WTC11 (cell line): ENCODE results near the gene GALNT5. TPM values are rescaled to one million over a fixed set of nuclear protein-coding genes. Genes with fewer than 3 reads are reported as not detected.

ENCODE experiments used
- ATAC-seq: fragments of 200-7000 bp; cut with Tn5 transposase; 2 replicates; pipeline ENCODE4 v1.10.0; 2021; ENCODE audit warnings: mild to moderate bottlenecking, moderate library complexity
- CTCF ChIA-PET: fragments of 300-600 bp; sonication (Branson Sonifier 250); formaldehyde crosslinking; loops from one replicate; lab custom pipeline; 2021; ENCODE audit warnings: antibody characterized with exemption; lab: Charles Lee
- POLR2A ChIA-PET: fragments of 350-600 bp; sonication (Branson Sonifier 250); formaldehyde crosslinking; loops from one replicate; lab custom pipeline; 2021; ENCODE audit warnings: antibody characterized with exemption; lab: Charles Lee
- DNase-seq: peaks from one replicate; pipeline ENCODE4 v3.0.0; 2021; ENCODE audit warnings: low spot score
- H3K27ac Mint-ChIP-seq: 2 replicates; pipeline ENCODE4 v1.8.0; 2021; ENCODE audit warnings: mixed read lengths
- H3K27me3 Mint-ChIP-seq: 2 replicates; pipeline ENCODE4 v1.8.0; 2021; ENCODE audit warnings: low read depth, mild to moderate bottlenecking, moderate library complexity, mixed read lengths
- H3K36me3 Mint-ChIP-seq: 2 replicates; pipeline ENCODE4 v1.8.0; 2021; ENCODE audit warnings: mixed read lengths
- H3K4me1 Mint-ChIP-seq: 2 replicates; pipeline ENCODE4 v1.8.0; 2022; ENCODE audit warnings: mixed read lengths
- H3K4me3 Mint-ChIP-seq: 2 replicates; pipeline ENCODE4 v1.8.0; 2021; ENCODE audit warnings: mild to moderate bottlenecking, moderate library complexity, mixed read lengths
- H3K9me3 Mint-ChIP-seq: 2 replicates; pipeline ENCODE4 v1.8.0; 2021; ENCODE audit warnings: mixed read lengths
- ARID4B ChIP-seq: sonication (generic); formaldehyde crosslinking; IDR thresholded peaks from 2 replicates; pipeline ENCODE4 v1.8.0; 2023; ENCODE audit warnings: missing genetic modification reagents, mild to moderate bottlenecking, borderline replicate concordance
- CREM ChIP-seq: sonication (generic); formaldehyde crosslinking; IDR thresholded peaks from 2 replicates; pipeline ENCODE4 v1.8.1; 2022; ENCODE audit warnings: mild to moderate bottlenecking, missing genetic modification reagents, moderate library complexity
- ELF4 ChIP-seq: sonication (generic); formaldehyde crosslinking; IDR thresholded peaks from 2 replicates; pipeline ENCODE4 v1.8.1; 2022; ENCODE audit warnings: low read depth, mild to moderate bottlenecking, moderate library complexity, missing genetic modification reagents
- EMX1 ChIP-seq: fragments of 250-450 bp; sonication (Bioruptor Pico); IDR thresholded peaks from 2 replicates; pipeline ENCODE4 v1.8.0; 2021; ENCODE audit warnings: mild to moderate bottlenecking
- ESRRA ChIP-seq: sonication (generic); formaldehyde crosslinking; IDR thresholded peaks from 2 replicates; pipeline ENCODE4 v1.8.1; 2022; ENCODE audit warnings: mild to moderate bottlenecking, missing genetic modification reagents, borderline replicate concordance
- ETV6 ChIP-seq: sonication (generic); formaldehyde crosslinking; IDR thresholded peaks from 2 replicates; pipeline ENCODE4 v1.8.1; 2022; ENCODE audit warnings: mild to moderate bottlenecking, missing genetic modification reagents
- HMGA2 ChIP-seq: fragments of 250-450 bp; sonication (Bioruptor Pico); IDR thresholded peaks from 2 replicates; pipeline ENCODE4 v1.4.0; 2021; ENCODE audit warnings: mild to moderate bottlenecking, moderate library complexity
- JUN ChIP-seq: sonication (generic); formaldehyde crosslinking; IDR thresholded peaks from 2 replicates; pipeline ENCODE4 v1.8.0; 2023; ENCODE audit warnings: mild to moderate bottlenecking, missing genetic modification reagents
- KAT7 ChIP-seq: sonication (generic); formaldehyde crosslinking; IDR thresholded peaks from 2 replicates; pipeline ENCODE4 v1.8.1; 2023; ENCODE audit warnings: missing genetic modification reagents, mild to moderate bottlenecking, borderline replicate concordance
- PREB ChIP-seq: sonication (generic); formaldehyde crosslinking; IDR thresholded peaks from 2 replicates; pipeline ENCODE4 v1.8.1; 2022; ENCODE audit warnings: mild to moderate bottlenecking, missing genetic modification reagents, moderate library complexity, borderline replicate concordance
- RORB ChIP-seq: fragments of 250-450 bp; sonication (Bioruptor Pico); IDR thresholded peaks from 2 replicates; pipeline ENCODE4 v1.9.0; 2021; ENCODE audit warnings: mild to moderate bottlenecking
- SMAD4 ChIP-seq: sonication (generic); formaldehyde crosslinking; IDR thresholded peaks from 2 replicates; pipeline ENCODE4 v1.8.0; 2022; ENCODE audit warnings: mild to moderate bottlenecking, missing genetic modification reagents
- SP1 ChIP-seq: sonication (generic); formaldehyde crosslinking; conservative IDR thresholded peaks from 2 replicates; pipeline ENCODE4 v1.8.1; 2022; ENCODE audit warnings: missing genetic modification reagents
- ZNF232 ChIP-seq: sonication (generic); formaldehyde crosslinking; IDR thresholded peaks from 2 replicates; pipeline ENCODE4 v1.8.0; 2022; ENCODE audit warnings: mild to moderate bottlenecking, missing genetic modification reagents
- ZNF317 ChIP-seq: sonication (generic); formaldehyde crosslinking; IDR thresholded peaks from 2 replicates; pipeline ENCODE4 v1.8.1; 2023; ENCODE audit warnings: low read depth, mild to moderate bottlenecking, moderate library complexity, missing genetic modification reagents, borderline replicate concordance
- ZNF396 ChIP-seq: fragments of 250-450 bp; sonication (Bioruptor Pico); IDR thresholded peaks from 2 replicates; pipeline ENCODE4 v1.8.0; 2021; ENCODE audit warnings: mild to moderate bottlenecking, moderate library complexity, borderline replicate concordance
- ZNF425 ChIP-seq: fragments of 250-450 bp; sonication (Bioruptor Pico); conservative IDR thresholded peaks from 2 replicates; pipeline ENCODE4 v1.9.0; 2021; ENCODE audit warnings: mild to moderate bottlenecking
- total RNA-seq: library from RNA; stranded (reverse); gene quantifications from 3 replicates; pipeline ENCODE4 v1.2.3, GENCODE V29; 2021
- TF ChIP-seq, protein P1 (sequence below): fragments of 250-450 bp; sonication (Bioruptor Pico); IDR thresholded peaks from 2 replicates; pipeline ENCODE4 v2.1.2; 2022; ENCODE audit warnings: mild to moderate bottlenecking, moderate library complexity
- TF ChIP-seq, protein P2 (sequence below): sonication (generic); formaldehyde crosslinking; IDR thresholded peaks from 2 replicates; pipeline ENCODE4 v1.8.1; 2023; ENCODE audit warnings: mild to moderate bottlenecking, missing genetic modification reagents
- TF ChIP-seq, protein P3 (sequence below): fragments of 250-450 bp; sonication (Bioruptor Pico); IDR thresholded peaks from 2 replicates; pipeline ENCODE4 v1.9.0; 2021; ENCODE audit warnings: mild to moderate bottlenecking

GALNT5 gene
- total RNA-seq, 1 experiment from 2014 or later = 0.17 TPM

DNA sequence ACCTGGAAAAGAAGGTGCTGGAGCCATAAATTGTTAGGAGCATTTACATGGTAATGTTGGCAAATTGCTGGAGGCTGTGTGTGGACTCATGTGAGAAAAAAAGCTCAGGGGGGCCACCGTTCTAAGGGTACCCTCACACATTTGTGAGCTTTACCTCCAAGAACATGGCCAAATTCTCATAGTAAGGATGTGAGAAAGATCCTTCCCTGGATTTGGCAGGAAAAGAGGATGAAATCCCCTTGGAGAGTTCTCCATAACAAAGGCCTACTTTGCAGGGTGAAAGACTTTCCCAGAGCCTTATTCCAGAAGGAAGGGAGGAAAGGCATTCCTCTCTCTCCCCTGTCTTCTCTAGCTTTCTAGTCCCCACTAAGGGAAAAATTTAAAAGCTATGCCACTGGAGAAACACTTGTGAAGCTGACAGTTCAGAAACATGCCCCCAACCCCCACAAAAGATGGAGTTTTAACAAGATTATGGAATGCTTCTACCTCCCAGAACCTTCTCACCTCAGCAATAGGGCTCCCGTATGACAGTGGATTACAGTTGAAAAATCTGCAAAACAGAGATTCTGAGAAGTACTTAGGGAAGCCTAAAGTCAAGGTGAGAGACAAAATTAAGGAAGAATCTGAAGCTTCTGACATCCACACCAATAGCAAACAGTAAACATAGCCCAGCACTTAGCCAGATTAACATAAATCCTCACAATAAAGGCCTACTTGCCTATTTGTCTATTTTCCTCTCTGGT lies 88.3 kb downstream of the GALNT5 start:
- DNase-seq (no peak), ATAC-seq (peak; percentile 98)
- H3K4me3 Mint-ChIP-seq = peak overlapping the region; percentile 1; the same call in 1 of the 2 replicates
- ChIA-PET CTCF (interaction anchor here (1.0 to 3.3 kb wide), 4 partner anchors 10 to 43 kb away, joined by 3 to 23 read pairs (median 12); partner anchors contain the start of gene ERMN), POLR2A (interaction anchor here (1.0 kb wide), 1 partner anchor 9 kb away, joined by 4 read pairs; no protein-coding TSS in a partner anchor)
- H3K36me3 Mint-ChIP-seq = peaks cover 53% of the 10 kb centered on the region
- H3K9me3 Mint-ChIP-seq = peaks cover 52% of the 10 kb centered on the region
- H3K27ac Mint-ChIP-seq = peak overlapping the region; percentile 87
- H3K27me3 Mint-ChIP-seq = peaks cover 10% of the 10 kb centered on the region; the same call in 1 of the 2 replicates
- TF ChIP-seq RORB (CRISPR knock-in tag) = no peak
- TF ChIP-seq EMX1 = no peak
- TF ChIP-seq, protein P1, sequence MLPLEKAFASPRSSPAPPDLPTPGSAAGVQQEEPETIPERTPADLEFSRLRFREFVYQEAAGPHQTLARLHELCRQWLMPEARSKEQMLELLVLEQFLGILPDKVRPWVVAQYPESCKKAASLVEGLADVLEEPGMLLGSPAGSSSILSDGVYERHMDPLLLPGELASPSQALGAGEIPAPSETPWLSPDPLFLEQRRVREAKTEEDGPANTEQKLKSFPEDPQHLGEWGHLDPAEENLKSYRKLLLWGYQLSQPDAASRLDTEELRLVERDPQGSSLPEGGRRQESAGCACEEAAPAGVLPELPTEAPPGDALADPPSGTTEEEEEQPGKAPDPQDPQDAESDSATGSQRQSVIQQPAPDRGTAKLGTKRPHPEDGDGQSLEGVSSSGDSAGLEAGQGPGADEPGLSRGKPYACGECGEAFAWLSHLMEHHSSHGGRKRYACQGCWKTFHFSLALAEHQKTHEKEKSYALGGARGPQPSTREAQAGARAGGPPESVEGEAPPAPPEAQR (CRISPR knock-in tag) = no peak
- no peak for TF ChIP-seq ARID4B (CRISPR knock-in tag)
- no peak for TF ChIP-seq PREB (CRISPR knock-in tag)
- TF ChIP-seq JUN (CRISPR knock-in tag) = no peak
- no peak for TF ChIP-seq ELF4 (CRISPR knock-in tag)
- no peak for TF ChIP-seq ETV6 (CRISPR knock-in tag)
- TF ChIP-seq HMGA2 (CRISPR knock-in tag) = no peak
- TF ChIP-seq CREM = no peak
- no peak for TF ChIP-seq ZNF232 (CRISPR knock-in tag)
- no peak for TF ChIP-seq KAT7 (CRISPR knock-in tag)
- TF ChIP-seq SP1 = no peak
- TF ChIP-seq, protein P2, sequence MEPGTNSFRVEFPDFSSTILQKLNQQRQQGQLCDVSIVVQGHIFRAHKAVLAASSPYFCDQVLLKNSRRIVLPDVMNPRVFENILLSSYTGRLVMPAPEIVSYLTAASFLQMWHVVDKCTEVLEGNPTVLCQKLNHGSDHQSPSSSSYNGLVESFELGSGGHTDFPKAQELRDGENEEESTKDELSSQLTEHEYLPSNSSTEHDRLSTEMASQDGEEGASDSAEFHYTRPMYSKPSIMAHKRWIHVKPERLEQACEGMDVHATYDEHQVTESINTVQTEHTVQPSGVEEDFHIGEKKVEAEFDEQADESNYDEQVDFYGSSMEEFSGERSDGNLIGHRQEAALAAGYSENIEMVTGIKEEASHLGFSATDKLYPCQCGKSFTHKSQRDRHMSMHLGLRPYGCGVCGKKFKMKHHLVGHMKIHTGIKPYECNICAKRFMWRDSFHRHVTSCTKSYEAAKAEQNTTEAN (CRISPR knock-in tag) = no peak
- no peak for TF ChIP-seq ZNF425
- TF ChIP-seq SMAD4 (CRISPR knock-in tag) = no peak
- TF ChIP-seq ZNF396 (CRISPR knock-in tag) = no peak
- TF ChIP-seq, protein P3, sequence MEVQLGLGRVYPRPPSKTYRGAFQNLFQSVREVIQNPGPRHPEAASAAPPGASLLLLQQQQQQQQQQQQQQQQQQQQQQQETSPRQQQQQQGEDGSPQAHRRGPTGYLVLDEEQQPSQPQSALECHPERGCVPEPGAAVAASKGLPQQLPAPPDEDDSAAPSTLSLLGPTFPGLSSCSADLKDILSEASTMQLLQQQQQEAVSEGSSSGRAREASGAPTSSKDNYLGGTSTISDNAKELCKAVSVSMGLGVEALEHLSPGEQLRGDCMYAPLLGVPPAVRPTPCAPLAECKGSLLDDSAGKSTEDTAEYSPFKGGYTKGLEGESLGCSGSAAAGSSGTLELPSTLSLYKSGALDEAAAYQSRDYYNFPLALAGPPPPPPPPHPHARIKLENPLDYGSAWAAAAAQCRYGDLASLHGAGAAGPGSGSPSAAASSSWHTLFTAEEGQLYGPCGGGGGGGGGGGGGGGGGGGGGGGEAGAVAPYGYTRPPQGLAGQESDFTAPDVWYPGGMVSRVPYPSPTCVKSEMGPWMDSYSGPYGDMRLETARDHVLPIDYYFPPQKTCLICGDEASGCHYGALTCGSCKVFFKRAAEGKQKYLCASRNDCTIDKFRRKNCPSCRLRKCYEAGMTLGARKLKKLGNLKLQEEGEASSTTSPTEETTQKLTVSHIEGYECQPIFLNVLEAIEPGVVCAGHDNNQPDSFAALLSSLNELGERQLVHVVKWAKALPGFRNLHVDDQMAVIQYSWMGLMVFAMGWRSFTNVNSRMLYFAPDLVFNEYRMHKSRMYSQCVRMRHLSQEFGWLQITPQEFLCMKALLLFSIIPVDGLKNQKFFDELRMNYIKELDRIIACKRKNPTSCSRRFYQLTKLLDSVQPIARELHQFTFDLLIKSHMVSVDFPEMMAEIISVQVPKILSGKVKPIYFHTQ (CRISPR knock-in tag) = no peak
- no peak for TF ChIP-seq ESRRA
- TF ChIP-seq ZNF317 = no peak
- H3K4me1 Mint-ChIP-seq = peaks cover 18% of the 10 kb centered on the region
